ENCODE data around the gene SPATS2L.

SPATS2L gene

DNA sequence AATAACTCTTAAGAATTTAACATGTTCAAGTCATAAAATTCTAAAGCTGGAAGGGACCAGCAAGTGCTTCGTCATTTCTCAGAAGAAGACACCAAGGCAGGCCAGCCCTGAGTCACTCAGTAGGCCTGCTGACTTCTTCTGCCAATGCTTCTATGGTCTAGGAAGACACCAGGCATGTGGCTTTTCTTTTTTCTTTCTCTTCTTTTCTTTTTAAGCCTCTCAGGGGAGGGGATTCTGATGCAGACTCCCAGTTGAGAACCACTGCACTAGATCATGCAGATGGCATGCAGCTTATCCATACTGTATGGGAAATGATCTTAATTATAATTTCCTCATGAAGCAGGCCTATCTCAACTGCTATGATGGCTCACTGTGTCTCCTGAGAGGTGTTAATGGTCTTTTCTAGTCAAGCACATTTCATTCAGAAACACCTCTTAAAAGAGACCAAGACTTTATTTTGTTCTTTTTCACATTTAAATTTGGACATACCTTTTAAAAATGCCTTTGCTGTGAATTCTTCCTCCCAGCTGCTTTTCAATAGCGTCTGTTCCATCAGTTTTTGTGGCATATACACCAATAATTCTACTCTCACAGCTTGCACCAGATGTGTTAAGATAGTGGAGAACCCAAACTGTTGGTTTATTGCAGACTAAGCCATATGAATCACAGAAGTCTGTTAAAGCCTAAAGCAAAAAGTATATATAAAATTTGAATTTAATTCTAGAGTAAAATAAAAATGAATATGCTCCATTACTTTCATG is 192.1 kb downstream of the SPATS2L start:
- DNase-seq (ENCODE audit: low read depth in 2 of 3, low spot score in 1 of 3), result no peak

DNA sequence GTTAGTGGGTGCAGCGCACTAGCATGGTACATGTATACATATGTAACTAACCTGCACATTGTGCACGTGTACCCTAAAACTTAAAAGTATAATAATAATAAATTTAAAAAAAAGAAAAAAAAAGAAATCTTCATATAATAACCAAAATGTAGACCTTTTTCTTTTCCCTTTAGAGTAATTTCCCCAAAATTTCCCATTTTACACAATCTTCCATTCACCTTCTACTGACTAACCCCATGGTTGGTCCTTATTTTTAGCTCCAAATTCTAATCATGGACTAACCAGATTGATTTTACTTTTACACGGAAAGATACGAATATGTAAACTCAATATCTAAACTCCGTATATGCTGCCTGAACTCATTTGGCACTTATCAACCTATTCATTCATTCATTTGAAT is 195.7 kb downstream of the SPATS2L start:
- no peak for DNase-seq (ENCODE audit: low read depth in 2 of 3, low spot score in 1 of 3)

DNA sequence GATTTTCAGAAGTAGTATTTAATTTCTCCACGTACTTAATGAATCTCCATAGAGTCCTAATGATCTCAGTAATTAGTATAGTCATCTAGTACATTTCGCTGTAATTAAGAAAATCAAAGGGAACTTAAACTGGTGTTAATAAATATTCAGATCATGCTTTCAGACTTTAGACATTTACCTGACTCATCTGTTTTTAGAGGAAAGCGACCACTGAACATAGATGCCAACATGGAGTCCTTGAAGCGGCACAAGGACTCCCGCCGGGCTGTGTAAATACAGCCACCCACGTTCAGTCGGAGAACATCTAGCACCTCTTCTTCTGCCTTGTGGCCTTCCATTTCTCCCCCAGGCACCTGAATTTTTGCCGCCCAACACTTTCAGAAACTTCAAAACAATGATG is 200.2 kb downstream of the SPATS2L start:
- DNase-seq (ENCODE audit: low read depth in 2 of 3, low spot score in 1 of 3), result no peak

DNA sequence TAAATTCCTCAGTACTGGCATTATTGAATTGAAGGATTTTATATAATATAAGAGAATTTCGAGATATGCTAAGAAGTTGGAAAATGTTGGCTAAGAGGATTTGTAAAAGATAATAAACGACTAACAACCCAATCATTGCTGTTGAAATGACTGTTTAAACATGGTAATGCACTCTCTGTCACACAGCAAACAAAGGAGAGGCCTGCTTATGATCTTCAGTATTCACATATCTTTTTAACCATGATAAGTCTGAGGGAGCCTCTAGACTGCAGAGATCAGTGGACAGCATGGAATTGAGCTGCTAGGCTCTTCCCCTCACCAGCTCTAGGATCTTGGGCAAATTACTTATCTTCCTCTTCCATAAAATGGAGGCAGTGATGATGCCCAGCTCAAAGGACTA is 200.7 kb downstream of the SPATS2L start:
- no peak for DNase-seq (ENCODE audit: low read depth in 2 of 3, low spot score in 1 of 3)

DNA sequence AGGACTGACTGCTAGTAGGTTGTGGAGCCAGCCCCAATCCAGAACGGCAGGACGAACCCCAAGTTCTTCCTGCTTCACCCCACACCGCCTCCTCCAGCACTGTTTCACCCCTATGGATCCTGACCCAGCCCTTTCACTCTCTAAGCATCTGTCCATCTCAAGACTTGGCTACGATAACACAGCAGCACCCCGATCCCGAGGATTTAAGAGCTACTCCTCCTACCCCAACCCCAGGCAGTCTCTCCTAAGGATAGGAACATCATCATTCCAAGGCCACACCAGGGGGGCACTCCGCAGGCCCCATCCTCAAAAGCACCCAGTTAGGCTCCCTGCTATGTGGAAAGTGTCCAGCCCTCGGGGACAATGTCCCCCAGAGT is 202.7 kb downstream of the SPATS2L start:
- no peak for DNase-seq (ENCODE audit: low read depth in 2 of 3, low spot score in 1 of 3)

DNA sequence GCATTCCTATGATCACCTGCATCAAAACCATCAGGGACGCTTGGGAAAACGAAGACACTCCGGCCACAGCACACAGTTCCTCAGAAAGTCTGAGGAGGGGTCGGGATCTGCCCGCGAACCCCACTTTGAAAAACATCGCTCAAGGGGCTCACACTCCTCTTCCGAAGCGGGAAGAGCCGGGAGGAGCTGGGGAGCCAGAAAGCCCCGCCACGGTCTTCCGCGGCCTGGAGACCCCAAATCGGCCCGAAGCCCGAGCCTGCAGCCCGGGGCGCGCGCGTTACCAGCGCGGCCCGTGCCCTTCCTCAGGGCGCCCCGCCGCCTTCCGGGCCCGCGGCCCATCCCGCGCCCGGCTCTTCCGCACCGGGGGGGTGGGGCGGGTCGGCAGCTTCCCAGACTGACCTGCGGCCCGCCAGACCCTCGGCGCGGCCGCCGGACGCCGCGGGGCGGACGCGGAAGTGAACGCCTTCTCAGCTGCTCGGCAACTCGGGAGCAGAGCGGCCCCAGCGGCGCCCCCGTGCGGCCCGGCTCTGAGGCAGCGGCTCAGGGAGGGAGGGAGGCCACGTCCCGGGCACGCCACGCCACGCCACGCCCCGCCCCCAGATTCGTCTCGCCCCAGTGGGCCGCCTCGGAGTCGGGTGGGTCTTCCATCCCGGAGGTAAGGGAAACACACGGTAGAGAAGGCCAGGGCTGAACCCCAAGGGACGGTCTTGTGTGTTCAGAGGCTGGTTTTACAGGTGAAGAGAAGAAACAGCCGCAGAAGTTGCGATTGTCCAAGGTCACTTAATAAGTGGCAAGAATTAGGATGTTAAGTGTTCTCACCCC is 203.3 kb downstream of the SPATS2L start, which contains the start of gene KCTD18:
Gene KCTD18, minus strand, starts transcription at position 457 of the 822 bp plus-strand sequence. CDS start 3,052 bp downstream, outside the sequence.
- DNase-seq (ENCODE audit: low read depth in 2 of 3, low spot score in 1 of 3), result peak; percentile 77 to 89 (median 87)

DNA sequence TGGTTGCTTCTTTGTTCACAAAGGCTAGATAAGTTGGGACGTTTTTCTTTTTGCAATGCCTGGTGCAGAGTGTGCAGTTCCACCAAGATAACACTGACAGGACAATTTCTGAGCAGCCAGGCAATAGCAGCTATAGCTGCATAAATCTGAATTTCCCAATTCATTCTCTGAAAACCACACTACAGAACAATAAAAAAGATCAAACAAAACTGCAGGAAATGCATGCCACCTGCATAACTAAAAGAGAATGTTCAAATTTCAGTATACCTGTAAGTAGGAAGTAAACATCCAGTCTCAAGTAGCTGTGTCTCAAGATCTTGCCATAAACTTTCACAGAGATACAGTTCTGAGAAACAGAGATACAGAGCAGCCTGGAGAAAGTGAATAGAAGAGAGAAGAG is 208.7 kb downstream of the SPATS2L start:
- no peak for DNase-seq (ENCODE audit: low read depth in 2 of 3, low spot score in 1 of 3)

DNA sequence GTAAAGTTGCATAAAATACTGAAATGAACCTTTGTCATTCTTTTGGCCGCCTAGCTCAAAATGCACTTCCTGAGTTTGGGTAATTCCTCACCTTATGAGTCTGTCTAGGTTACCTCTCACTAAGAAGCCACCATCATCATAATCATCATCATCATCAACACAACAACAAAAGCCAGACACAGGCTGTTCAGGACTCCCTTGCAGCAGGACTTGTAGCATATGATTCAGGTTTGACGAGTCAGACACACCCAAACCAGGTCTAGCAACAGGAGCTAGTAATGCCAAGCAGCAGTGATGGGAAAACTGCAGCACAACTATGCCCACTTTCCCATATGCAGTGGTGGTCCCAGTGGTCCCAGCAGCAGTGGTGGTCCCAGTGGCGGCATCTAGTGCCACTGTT is 216.7 kb downstream of the SPATS2L start:
- no peak for DNase-seq (ENCODE audit: low read depth in 2 of 3, low spot score in 1 of 3)

DNA sequence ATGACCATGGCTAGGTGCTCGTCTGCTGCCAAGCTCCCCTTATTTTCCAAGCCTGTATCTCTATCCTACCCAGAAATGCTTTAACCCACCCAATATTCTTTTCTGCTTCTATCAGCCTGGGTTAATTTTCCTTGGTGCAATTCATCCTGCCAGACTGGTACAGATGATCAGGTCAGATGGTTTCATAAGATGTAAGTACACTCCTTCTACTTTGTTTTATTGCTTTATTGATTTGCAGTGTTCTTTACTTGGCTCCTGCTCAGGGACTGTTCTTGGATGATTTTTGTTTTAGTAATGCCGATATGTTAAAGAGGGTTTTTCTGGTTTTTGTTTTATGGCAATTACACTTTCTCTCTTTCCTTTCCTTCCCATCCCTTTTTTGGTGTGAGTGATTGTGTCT is 217.1 kb downstream of the SPATS2L start:
- no peak for DNase-seq (ENCODE audit: low read depth in 2 of 3, low spot score in 1 of 3)

DNA sequence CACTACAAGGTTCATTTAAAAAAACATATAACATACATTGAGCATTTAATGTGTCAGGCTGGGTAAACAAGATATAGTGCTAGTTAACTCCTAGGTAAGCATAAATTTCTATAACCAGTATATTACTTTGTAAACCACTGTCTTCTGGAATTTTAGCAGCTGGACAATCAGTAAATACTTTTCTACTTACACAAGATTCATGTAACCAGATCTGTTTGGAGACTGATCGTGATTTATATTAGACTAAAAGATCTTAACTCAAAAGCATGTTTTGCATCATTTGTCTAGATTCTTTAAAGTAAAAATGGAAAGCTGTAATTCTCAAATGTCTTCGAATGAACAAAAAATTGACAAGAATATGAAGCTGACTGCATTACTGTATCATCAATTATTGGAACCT is 218.6 kb downstream of the SPATS2L start:
- no peak for DNase-seq (ENCODE audit: low read depth in 2 of 3, low spot score in 1 of 3)

DNA sequence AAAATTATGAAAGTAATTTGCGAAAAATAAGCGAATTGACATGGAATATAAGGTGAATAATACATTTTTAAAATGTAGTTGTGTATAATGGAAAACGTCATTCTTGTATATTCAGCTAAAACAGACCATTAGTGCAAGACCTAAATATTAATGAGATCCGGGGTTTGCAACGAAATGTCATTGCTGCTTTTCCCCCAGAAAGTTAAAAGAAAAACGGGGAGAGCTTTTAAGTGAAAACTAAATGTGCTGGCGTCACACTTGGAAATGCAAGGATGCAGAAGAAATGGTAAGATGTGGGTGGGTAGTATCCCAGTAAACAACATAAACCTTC is 219.0 kb downstream of the SPATS2L start:
- DNase-seq (ENCODE audit: low read depth in 2 of 3, low spot score in 1 of 3), result no peak

DNA sequence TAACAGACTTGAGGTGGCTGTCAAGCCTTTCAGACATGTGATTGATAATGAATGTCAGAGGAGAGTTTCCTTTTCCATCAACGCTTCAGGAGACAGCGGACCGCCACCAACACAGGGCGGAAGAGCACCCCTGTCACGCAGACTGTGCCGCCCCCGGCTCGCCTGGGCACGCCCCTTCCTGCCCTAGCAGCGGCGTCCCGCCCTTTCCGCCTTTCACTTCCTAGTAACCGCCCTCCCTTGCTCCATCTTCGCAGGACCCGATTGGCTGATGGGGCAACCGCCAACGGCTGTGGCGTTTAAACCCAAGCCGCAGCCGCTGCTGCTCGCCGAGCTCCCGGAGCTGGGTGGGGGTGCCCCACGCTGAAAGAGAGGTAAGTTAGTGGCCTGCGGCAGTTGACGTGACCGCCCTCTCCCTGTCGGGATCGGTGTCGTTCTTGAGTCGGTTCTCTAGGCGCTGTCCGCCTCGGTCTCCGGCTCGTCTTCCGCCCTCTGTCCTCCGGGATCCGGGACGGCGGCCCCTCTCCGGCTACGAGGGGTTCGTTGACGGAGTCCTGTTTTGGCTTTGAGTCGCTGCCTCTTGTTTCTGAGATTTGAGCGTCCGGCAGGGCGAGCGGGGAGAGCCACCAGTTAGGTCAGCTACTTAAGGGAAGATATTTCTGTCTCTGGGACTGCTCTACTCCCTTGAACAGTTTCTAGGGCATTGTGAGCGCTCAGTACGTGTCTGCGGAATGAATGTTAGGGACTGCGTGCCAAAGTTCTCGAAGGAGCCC is 219.6 kb downstream of the SPATS2L start, which contains the start of gene SGO2:
Gene SGO2, plus strand, starts transcription at position 326 of the 770 bp plus-strand sequence. CDS start 6,769 bp downstream, outside the sequence.
- DNase-seq (ENCODE audit: low read depth in 2 of 3, low spot score in 1 of 3), result peak; percentile 95 to 97 (median 96)

DNA sequence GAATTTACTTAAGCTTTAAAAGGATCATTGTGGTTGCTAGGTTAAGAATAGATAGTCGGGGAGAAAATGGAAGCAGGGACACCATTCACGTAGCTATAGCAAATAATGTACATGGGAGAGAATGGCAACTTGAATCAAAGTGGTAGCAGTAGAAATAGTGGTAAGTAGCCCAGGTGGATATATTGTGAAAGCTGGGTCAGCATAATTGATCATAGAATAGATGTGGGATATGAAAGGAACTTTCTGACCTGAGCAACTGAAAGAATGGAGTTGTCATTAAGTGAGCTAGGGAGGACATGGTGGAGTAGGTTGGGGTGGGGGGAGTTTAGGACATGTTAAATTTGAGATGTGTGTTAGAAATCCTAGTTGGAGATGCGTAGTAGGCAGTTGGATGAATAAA is 221.7 kb downstream of the SPATS2L start:
- DNase-seq (ENCODE audit: low read depth in 2 of 3, low spot score in 1 of 3), result no peak
